Activated naive CD4-positive, alpha-beta T cell treated with anti-CD3 and anti-CD28 coated beads, Interleukin-2, amount 50 U/mL, for 24 hours (primary cell): Measurements from ENCODE around the gene ZNF629.
A peak's percentile ranks its signal among the peaks of the same experiment; 100 is the strongest.

Experiments used
- H3K27ac Mint-ChIP-seq: one replicate; pipeline ENCODE4 v1.8.0; 2021; ENCODE audit warnings: mild to moderate bottlenecking, mixed read lengths
- H3K27me3 Mint-ChIP-seq: one replicate; pipeline ENCODE4 v1.8.0; 2021; ENCODE audit warnings: mixed read lengths
- H3K36me3 Mint-ChIP-seq: one replicate; pipeline ENCODE4 v1.8.0; 2021; ENCODE audit warnings: mixed read lengths
- H3K4me1 Mint-ChIP-seq: one replicate; pipeline ENCODE4 v1.8.0; 2021; ENCODE audit warnings: mixed read lengths
- H3K4me3 Mint-ChIP-seq: one replicate; pipeline ENCODE4 v1.8.0; 2021; ENCODE audit warnings: mild to moderate bottlenecking, mixed read lengths
- H3K9me3 Mint-ChIP-seq: one replicate; pipeline ENCODE4 v1.8.0; 2021; ENCODE audit warnings: mixed read lengths

ZNF629 gene

GRCh38 chr16:30762991-30763725, 23.8 kb downstream of the ZNF629 start:
- H3K9me3 Mint-ChIP-seq, result no peaks in the 10 kb centered on the region
- H3K36me3 Mint-ChIP-seq, result peaks cover 9% of the 10 kb centered on the region
- peak overlapping the region; percentile 88 for H3K27ac Mint-ChIP-seq
- H3K4me3 Mint-ChIP-seq, result peak overlapping the region; percentile 96
- H3K4me1 Mint-ChIP-seq, result peaks cover 22% of the 10 kb centered on the region
- no peaks in the 10 kb centered on the region for H3K27me3 Mint-ChIP-seq

GRCh38 chr16:30761928-30762902, 24.8 kb downstream of the ZNF629 start, which contains the start of the genes CFAP119 and RNF40:
CFAP119 (minus strand) TSS chr16:30762062; CDS start chr16:30761748, 314 bp downstream.
RNF40 (plus strand) TSS chr16:30762322; CDS start chr16:30762546, 224 bp downstream.
- Mint-ChIP-seq H3K4me3 (peak within 1 kb of the TSS; percentile 96), H3K4me1 (peaks cover 22% of the 10 kb centered on the region), H3K36me3 (peaks cover 8% of the 10 kb centered on the region), H3K9me3 (no peaks in the 10 kb centered on the region), H3K27ac (peak within 1 kb of the TSS; percentile 88), H3K27me3 (no peaks in the 10 kb centered on the region)

- H3K27ac Mint-ChIP-seq, result peak overlapping the region; percentile 88
- peaks cover 22% of the 10 kb centered on the region for H3K4me1 Mint-ChIP-seq
- H3K27me3 Mint-ChIP-seq, result no peaks in the 10 kb centered on the region
- H3K9me3 Mint-ChIP-seq, result no peaks in the 10 kb centered on the region
- peaks cover 8% of the 10 kb centered on the region for H3K36me3 Mint-ChIP-seq
- H3K4me3 Mint-ChIP-seq, result peak overlapping the region; percentile 96
These were observed 25.5 kb downstream of the ZNF629 start for GRCh38 chr16:30761427-30761927.

- Mint-ChIP-seq H3K27me3 (no peaks in the 10 kb centered on the region), H3K36me3 (peaks cover 7% of the 10 kb centered on the region), H3K9me3 (no peaks in the 10 kb centered on the region), H3K27ac (peak overlapping the region; percentile 80), H3K4me3 (peak overlapping the region; percentile 96), H3K4me1 (peaks cover 22% of the 10 kb centered on the region)
These were observed 26.2 kb downstream of the ZNF629 start for GRCh38 chr16:30760577-30761426.

- Mint-ChIP-seq H3K9me3 (no peaks in the 10 kb centered on the region), H3K27me3 (no peaks in the 10 kb centered on the region), H3K36me3 (peaks cover 2% of the 10 kb centered on the region), H3K4me1 (peaks cover 22% of the 10 kb centered on the region), H3K27ac (no peak overlapping the region), H3K4me3 (peak overlapping the region; percentile 96)
These were observed 26.9 kb downstream of the ZNF629 start for GRCh38 chr16:30760001-30760559.

- Mint-ChIP-seq H3K27me3 (no peaks in the 10 kb centered on the region), H3K4me3 (peak overlapping the region; percentile 7), H3K4me1 (peaks cover 22% of the 10 kb centered on the region), H3K27ac (peak overlapping the region; percentile 46), H3K36me3 (peaks cover 2% of the 10 kb centered on the region), H3K9me3 (no peaks in the 10 kb centered on the region)
These were observed 28.0 kb downstream of the ZNF629 start for GRCh38 chr16:30758988-30759491.

- Mint-ChIP-seq H3K4me3 (no peak overlapping the region), H3K27me3 (no peaks in the 10 kb centered on the region), H3K9me3 (no peaks in the 10 kb centered on the region), H3K4me1 (peaks cover 9% of the 10 kb centered on the region), H3K36me3 (peaks cover 2% of the 10 kb centered on the region), H3K27ac (no peak overlapping the region)
These were observed 29.7 kb downstream of the ZNF629 start for GRCh38 chr16:30757316-30757715.

- H3K36me3 Mint-ChIP-seq, result peaks cover 2% of the 10 kb centered on the region
- no peaks in the 10 kb centered on the region for H3K9me3 Mint-ChIP-seq
- peaks cover 9% of the 10 kb centered on the region for H3K4me1 Mint-ChIP-seq
These were observed 30.3 kb downstream of the ZNF629 start for GRCh38 chr16:30756781-30757100.

GRCh38 chr16:30755955-30756780, 30.8 kb downstream of the ZNF629 start:
- Mint-ChIP-seq H3K9me3 (no peaks in the 10 kb centered on the region), H3K27me3 (no peaks in the 10 kb centered on the region), H3K36me3 (peaks cover 2% of the 10 kb centered on the region), H3K4me3 (no peak overlapping the region), H3K27ac (no peak overlapping the region), H3K4me1 (peaks cover 8% of the 10 kb centered on the region)

More at GRCh38 chr16:30756781-30757100, 30.3 kb downstream of the ZNF629 start:
- Mint-ChIP-seq H3K27me3 (no peaks in the 10 kb centered on the region), H3K27ac (no peak overlapping the region), H3K4me3 (no peak overlapping the region)

GRCh38 chr16:30753596-30753995, 33.4 kb downstream of the ZNF629 start:
- Mint-ChIP-seq H3K36me3 (peaks cover 2% of the 10 kb centered on the region), H3K4me3 (no peak overlapping the region), H3K27me3 (no peaks in the 10 kb centered on the region), H3K27ac (no peak overlapping the region), H3K4me1 (peaks cover 10% of the 10 kb centered on the region), H3K9me3 (no peaks in the 10 kb centered on the region)

GRCh38 chr16:30750876-30751465, 36.0 kb downstream of the ZNF629 start:
- H3K9me3 Mint-ChIP-seq, result no peaks in the 10 kb centered on the region
- no peaks in the 10 kb centered on the region for H3K36me3 Mint-ChIP-seq
- peaks cover 18% of the 10 kb centered on the region for H3K4me1 Mint-ChIP-seq
- H3K27ac Mint-ChIP-seq, result no peak overlapping the region
- H3K4me3 Mint-ChIP-seq, result no peak overlapping the region
- H3K27me3 Mint-ChIP-seq, result no peaks in the 10 kb centered on the region

- no peaks in the 10 kb centered on the region for H3K36me3 Mint-ChIP-seq
- H3K4me3 Mint-ChIP-seq, result peak overlapping the region; percentile 78
- H3K4me1 Mint-ChIP-seq, result peaks cover 18% of the 10 kb centered on the region
- H3K27me3 Mint-ChIP-seq, result no peaks in the 10 kb centered on the region
- H3K27ac Mint-ChIP-seq, result no peak overlapping the region
- no peaks in the 10 kb centered on the region for H3K9me3 Mint-ChIP-seq
These were observed 36.8 kb downstream of the ZNF629 start for GRCh38 chr16:30750201-30750600.

GRCh38 chr16:30748634-30749445, 38.2 kb downstream of the ZNF629 start:
- H3K4me1 Mint-ChIP-seq, result peaks cover 18% of the 10 kb centered on the region
- H3K36me3 Mint-ChIP-seq, result no peaks in the 10 kb centered on the region
- no peak overlapping the region for H3K27ac Mint-ChIP-seq
- H3K27me3 Mint-ChIP-seq, result no peaks in the 10 kb centered on the region
- peak overlapping the region; percentile 86 for H3K4me3 Mint-ChIP-seq
- no peaks in the 10 kb centered on the region for H3K9me3 Mint-ChIP-seq
